ENCODE data around the gene COBL.

The COBL gene

GRCh38 chr7:51152706-51153200 lies 163.9 kb downstream of the COBL start:
- TF ChIP-seq TAF1 (IDR thresholded peaks at IDR 0.05; ENCODE audit: low read depth, low read length) (no peak), SPI1 (IDR thresholded peaks at IDR 0.05; ENCODE audit: low read depth, low read length) (no peak), POLR2A (IDR thresholded peaks at IDR 0.05; ENCODE audit: low read depth, low read length) (no peak)
- no peak for FAIRE-seq
- no peak for DNase-seq (ENCODE audit: insufficient read length, low spot score)

- no peak for FAIRE-seq
- no peak for DNase-seq (ENCODE audit: insufficient read length, low spot score)
- TF ChIP-seq POU2F2 (IDR thresholded peaks at IDR 0.05; ENCODE audit: low read depth, low read length) = no peak
- no peak for TF ChIP-seq SPI1 (IDR thresholded peaks at IDR 0.05; ENCODE audit: low read depth, low read length)
- no peak for TF ChIP-seq PAX5 (IDR thresholded peaks at IDR 0.05; ENCODE audit: insufficient read depth, low read length, severe bottlenecking)
- no peak for TF ChIP-seq POLR2AphosphoS5 (IDR thresholded peaks at IDR 0.05; ENCODE audit: low read depth, low read length)
- no peak for TF ChIP-seq TAF1 (IDR thresholded peaks at IDR 0.05; ENCODE audit: low read depth, low read length)
- TF ChIP-seq POLR2A (IDR thresholded peaks at IDR 0.05; ENCODE audit: low read depth, low read length) = no peak
Measured at GRCh38 chr7:51151455-51151854, 165.2 kb downstream of the COBL start.

DNA sequence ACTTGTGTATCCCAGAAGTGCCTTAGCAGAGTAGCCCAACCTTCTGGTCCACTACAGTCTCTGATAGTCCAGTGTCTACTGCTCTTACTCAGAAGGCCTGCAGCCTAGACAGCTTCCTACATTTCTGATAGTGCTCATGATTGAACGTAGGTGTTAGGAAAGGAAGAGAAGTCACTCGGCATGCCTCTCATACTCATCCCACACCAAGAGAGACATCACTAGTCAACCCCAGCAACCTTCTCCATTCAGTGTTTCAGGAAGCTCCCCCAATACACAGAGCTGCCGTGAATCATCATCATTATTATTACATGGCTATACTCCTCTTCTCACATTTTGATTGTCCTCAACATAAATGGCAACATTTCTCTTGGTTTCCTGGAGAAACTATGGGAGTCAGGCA lies 166.4 kb downstream of the COBL start:
- FAIRE-seq (no peak), DNase-seq (ENCODE audit: insufficient read length, low spot score) (no peak)
- no peak for TF ChIP-seq POU2F2 (IDR thresholded peaks at IDR 0.05; ENCODE audit: low read depth, low read length)
- TF ChIP-seq SPI1 (IDR thresholded peaks at IDR 0.05; ENCODE audit: low read depth, low read length) = no peak
- no peak for TF ChIP-seq POLR2A (IDR thresholded peaks at IDR 0.05; ENCODE audit: low read depth, low read length)
- TF ChIP-seq TAF1 (IDR thresholded peaks at IDR 0.05; ENCODE audit: low read depth, low read length) = no peak

DNA sequence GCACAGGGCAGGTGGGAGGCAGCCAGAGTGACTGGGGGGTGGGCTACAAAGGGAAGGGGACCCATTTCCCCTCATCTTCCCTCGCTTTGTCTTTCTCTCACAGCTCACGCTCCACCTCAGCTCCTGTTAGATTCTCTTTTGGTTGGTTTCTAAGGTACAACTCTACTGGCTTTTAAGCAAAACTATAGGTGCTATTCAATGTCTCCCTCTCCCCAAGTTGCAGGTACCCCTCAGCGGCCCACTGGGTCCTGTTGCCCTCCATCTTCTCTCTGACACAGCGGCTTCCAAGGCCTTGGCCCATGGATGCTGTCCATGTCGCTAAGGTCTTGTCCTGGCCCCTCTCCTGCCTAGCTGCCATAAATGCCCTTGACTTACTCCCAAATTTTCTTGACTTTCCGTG lies 168.4 kb downstream of the COBL start:
- no peak for FAIRE-seq
- DNase-seq (ENCODE audit: insufficient read length, low spot score) = no peak
- TF ChIP-seq SPI1 (IDR thresholded peaks at IDR 0.05; ENCODE audit: low read depth, low read length) (no peak), POLR2AphosphoS5 (IDR thresholded peaks at IDR 0.05; ENCODE audit: low read depth, low read length) (no peak), PAX5 (IDR thresholded peaks at IDR 0.05; ENCODE audit: insufficient read depth, low read length, severe bottlenecking) (no peak), TAF1 (IDR thresholded peaks at IDR 0.05; ENCODE audit: low read depth, low read length) (no peak), POLR2A (IDR thresholded peaks at IDR 0.05; ENCODE audit: low read depth, low read length) (no peak), POU2F2 (IDR thresholded peaks at IDR 0.05; ENCODE audit: low read depth, low read length) (no peak)

DNA sequence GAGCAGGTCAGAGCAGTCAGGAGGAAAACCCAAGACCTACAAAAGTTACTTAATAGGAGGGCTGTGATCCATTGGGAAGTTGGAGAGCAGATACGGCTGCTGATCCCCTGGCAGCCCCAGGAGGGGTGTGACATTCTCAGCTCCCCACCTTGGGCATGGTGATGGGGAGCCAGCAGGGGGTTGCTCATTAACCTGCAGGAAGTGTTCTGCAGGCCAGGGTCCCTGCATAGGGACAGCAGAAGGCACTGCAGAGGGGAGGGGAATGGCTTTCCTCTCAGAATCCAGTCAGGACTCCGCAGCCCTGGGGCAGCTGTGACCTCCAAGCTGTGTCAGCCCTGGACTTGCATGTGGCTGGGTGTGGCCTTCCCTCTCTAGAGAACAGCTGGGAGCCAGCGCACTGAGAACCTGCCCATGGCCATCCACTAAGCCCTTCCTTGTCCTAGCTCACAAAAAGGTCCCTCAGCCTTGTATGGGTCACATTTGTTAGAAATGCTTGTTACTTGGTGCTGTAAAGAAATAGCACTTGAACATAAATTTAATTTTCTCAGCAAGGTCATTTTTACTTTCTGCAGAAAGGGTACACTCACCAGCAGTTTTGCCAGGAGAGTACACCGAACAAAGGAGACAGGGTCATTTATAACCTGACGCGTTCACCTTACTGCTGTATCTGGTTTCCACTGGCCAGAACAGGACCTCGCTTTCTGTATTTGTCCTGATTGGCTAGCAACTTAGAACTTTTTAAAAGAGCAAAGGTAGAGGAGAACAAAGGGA lies 169.6 kb downstream of the COBL start:
- FAIRE-seq = no peak
- DNase-seq (ENCODE audit: insufficient read length, low spot score) = no peak
- TF ChIP-seq POU2F2 (IDR thresholded peaks at IDR 0.05; ENCODE audit: low read depth, low read length) = no peak
- TF ChIP-seq POLR2AphosphoS5 (IDR thresholded peaks at IDR 0.05; ENCODE audit: low read depth, low read length) = no peak
- no peak for TF ChIP-seq PAX5 (IDR thresholded peaks at IDR 0.05; ENCODE audit: insufficient read depth, low read length, severe bottlenecking)
- TF ChIP-seq POLR2A (IDR thresholded peaks at IDR 0.05; ENCODE audit: low read depth, low read length) = no peak
- TF ChIP-seq SPI1 (IDR thresholded peaks at IDR 0.05; ENCODE audit: low read depth, low read length) = no peak
- TF ChIP-seq TAF1 (IDR thresholded peaks at IDR 0.05; ENCODE audit: low read depth, low read length) = no peak

DNA sequence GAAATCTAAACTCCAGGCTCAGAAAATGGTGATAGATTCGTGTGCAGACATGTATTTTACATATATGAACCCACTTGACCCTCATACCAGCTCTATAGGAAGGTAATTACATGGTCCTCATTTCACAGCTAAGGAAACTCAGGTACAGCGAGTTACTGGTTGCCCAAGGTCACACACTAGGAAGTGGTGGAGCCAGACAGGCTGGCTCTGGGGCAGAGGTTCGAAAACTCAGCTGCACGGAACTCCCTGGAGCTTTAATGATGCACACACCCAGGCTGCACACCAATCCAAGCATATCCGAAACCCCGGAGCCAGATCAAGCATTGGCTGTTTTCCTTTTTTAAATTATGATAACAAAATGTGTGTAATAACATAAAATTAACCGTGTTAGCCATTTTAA lies 172.4 kb downstream of the COBL start:
- no peak for FAIRE-seq
- no peak for DNase-seq (ENCODE audit: insufficient read length, low spot score)
- TF ChIP-seq TAF1 (IDR thresholded peaks at IDR 0.05; ENCODE audit: low read depth, low read length) = no peak
- no peak for TF ChIP-seq POU2F2 (IDR thresholded peaks at IDR 0.05; ENCODE audit: low read depth, low read length)
- TF ChIP-seq POLR2AphosphoS5 (IDR thresholded peaks at IDR 0.05; ENCODE audit: low read depth, low read length) = no peak
- no peak for TF ChIP-seq POLR2A (IDR thresholded peaks at IDR 0.05; ENCODE audit: low read depth, low read length)
- no peak for TF ChIP-seq PAX5 (IDR thresholded peaks at IDR 0.05; ENCODE audit: insufficient read depth, low read length, severe bottlenecking)
- TF ChIP-seq SPI1 (IDR thresholded peaks at IDR 0.05; ENCODE audit: low read depth, low read length) = no peak

- DNase-seq (ENCODE audit: insufficient read length, low spot score) = no peak
- no peak for FAIRE-seq
- TF ChIP-seq PAX5 (IDR thresholded peaks at IDR 0.05; ENCODE audit: insufficient read depth, low read length, severe bottlenecking) = no peak
- TF ChIP-seq POLR2AphosphoS5 (IDR thresholded peaks at IDR 0.05; ENCODE audit: low read depth, low read length) = no peak
- TF ChIP-seq POU2F2 (IDR thresholded peaks at IDR 0.05; ENCODE audit: low read depth, low read length) = no peak
- no peak for TF ChIP-seq POLR2A (IDR thresholded peaks at IDR 0.05; ENCODE audit: low read depth, low read length)
- no peak for TF ChIP-seq TAF1 (IDR thresholded peaks at IDR 0.05; ENCODE audit: low read depth, low read length)
- TF ChIP-seq SPI1 (IDR thresholded peaks at IDR 0.05; ENCODE audit: low read depth, low read length) = no peak
Measured at GRCh38 chr7:51142741-51143385, 173.7 kb downstream of the COBL start.

DNA sequence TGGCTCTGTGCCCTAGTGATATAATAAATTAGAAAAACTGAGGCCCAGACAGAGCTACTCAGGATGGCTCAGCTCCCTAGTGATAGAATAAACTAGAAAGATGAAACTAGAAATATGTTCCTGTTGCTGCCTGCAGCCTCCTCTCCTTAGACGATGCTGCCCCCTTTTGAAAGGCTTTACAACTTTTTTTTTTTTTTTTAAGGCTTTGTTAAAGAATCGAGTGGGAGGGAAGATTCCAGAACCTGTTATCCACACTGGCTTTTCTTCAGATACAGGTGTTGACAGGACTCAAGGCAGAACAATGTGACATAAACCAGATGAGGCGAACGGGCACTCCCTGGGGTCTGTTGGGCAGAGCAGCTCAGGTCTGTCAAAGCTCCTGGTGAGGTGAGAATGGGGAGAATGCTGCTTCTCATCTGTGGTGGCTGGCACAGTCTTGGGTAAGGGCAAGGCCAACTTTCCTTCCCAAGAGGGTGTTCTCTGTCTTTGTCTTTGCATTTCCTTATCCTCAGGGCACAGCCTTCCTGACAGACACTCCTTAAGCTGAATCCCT lies 175.1 kb downstream of the COBL start:
- no peak for TF ChIP-seq PAX5 (IDR thresholded peaks at IDR 0.05; ENCODE audit: insufficient read depth, low read length, severe bottlenecking)
- no peak for FAIRE-seq
- DNase-seq (ENCODE audit: insufficient read length, low spot score) = no peak

- TF ChIP-seq POLR2A (IDR thresholded peaks at IDR 0.05; ENCODE audit: low read depth, low read length) = no peak
- no peak for TF ChIP-seq POU2F2 (IDR thresholded peaks at IDR 0.05; ENCODE audit: low read depth, low read length)
- TF ChIP-seq PAX5 (IDR thresholded peaks at IDR 0.05; ENCODE audit: insufficient read depth, low read length, severe bottlenecking) = no peak
- TF ChIP-seq TAF1 (IDR thresholded peaks at IDR 0.05; ENCODE audit: low read depth, low read length) = no peak
- TF ChIP-seq SPI1 (IDR thresholded peaks at IDR 0.05; ENCODE audit: low read depth, low read length) = no peak
- no peak for TF ChIP-seq POLR2AphosphoS5 (IDR thresholded peaks at IDR 0.05; ENCODE audit: low read depth, low read length)
- DNase-seq (ENCODE audit: insufficient read length, low spot score) = no peak
- no peak for FAIRE-seq
Measured at GRCh38 chr7:51140199-51141164, 176.1 kb downstream of the COBL start.
